HCT116 (cell line): Measurements from ENCODE around the gene WDSUB1. TPM values are rescaled to one million over a fixed set of nuclear protein-coding genes. Genes with fewer than 3 reads are reported as not detected.

Experiments used
- ATAC-seq: fragments of 200-7000 bp; cut with Tn5 transposase; 2 replicates; pipeline ENCODE4 v1.9.1; 2020; ENCODE audit warnings: mild to moderate bottlenecking, moderate library complexity
- BruUV-seq: library from RNA; stranded (reverse); fragments of 400-500 nt; replicated peaks from 2 replicates; lab custom pipeline; 2021; lab: Mats Ljungman, UMichigan
- CTCF ChIA-PET: fragments of 300-600 bp; sonication (Branson Sonifier 250); formaldehyde crosslinking; loops from one replicate; lab custom pipeline; 2021; ENCODE audit warnings: antibody characterized with exemption; lab: Charles Lee
- POLR2A ChIA-PET: fragments of 300-600, 350-600 bp; sonication (Branson Sonifier 250); formaldehyde crosslinking; loops from one replicate; lab custom pipeline; 2021; ENCODE audit warnings: antibody characterized with exemption; lab: Charles Lee
- RAD21 ChIA-PET, 2 experiments: fragments of 300-600 bp; sonication (Branson Sonifier 250); formaldehyde crosslinking; loops; one replicate each; lab custom pipeline; 2023; ENCODE audit warnings: low total read pairs in 2 of 2; ENCODE audit not compliant: uncharacterized antibody in 2 of 2, unreplicated experiment in 2 of 2, low non-redundant PET in 1 of 2; lab: Charles Lee
- DNase-seq: peaks from one replicate; pipeline ENCODE4 v3.0.0-alpha.2; 2010; ENCODE audit warnings: low read depth, low spot score
- H2AFZ ChIP-seq: fragments of 200-600 bp; shearing (Covaris generic), sonication (generic); 2 replicates; pipeline ENCODE4 v1.6.1; 2017; ENCODE audit warnings: low read depth, mixed run types, mixed read lengths, antibody characterized with exemption, low read length; ENCODE audit not compliant: poor library complexity, severe bottlenecking
- H3K27ac ChIP-seq: 2 replicates; pipeline ENCODE4 v1.5.1; 2012; ENCODE audit warnings: low read depth, low read length
- H3K27me3 ChIP-seq: fragments of 200-600 bp; sonication (generic); 2 replicates; pipeline ENCODE4 v1.6.1; 2016; ENCODE audit warnings: mixed run types, low read length, mixed read lengths; ENCODE audit not compliant: insufficient read depth
- H3K36me3 ChIP-seq, 2 experiments: fragments of 200-500 bp in 1 of 2; fragments of 200-600 bp in 1 of 2; sonication (Bioruptor generic) in 1 of 2; sonication (generic) in 1 of 2; 2 replicates each; pipeline versions ENCODE4 v1.5.1 to v1.6.1; 2014 to 2016; ENCODE audit warnings: low read length in 2 of 2, inconsistent platforms in 1 of 2, mixed read lengths in 1 of 2, mixed run types in 1 of 2; ENCODE audit not compliant: insufficient read depth in 2 of 2, control insufficient read depth in 1 of 2
- H3K4me1 ChIP-seq, 2 experiments: fragments of 200-600 bp in 1 of 2; sonication (generic) in 1 of 2; 2 replicates each; pipeline versions ENCODE4 v1.5.1 to v1.6.1; 2012 to 2017; ENCODE audit warnings: low read length in 2 of 2, inconsistent platforms in 1 of 2, mild to moderate bottlenecking in 1 of 2, mixed read lengths in 1 of 2, mixed run types in 1 of 2, moderate library complexity in 1 of 2; ENCODE audit not compliant: insufficient read depth in 2 of 2, control insufficient read depth in 1 of 2
- H3K4me2 ChIP-seq: fragments of 200-600 bp; sonication (generic); 2 replicates; pipeline ENCODE4 v1.6.1; 2017; ENCODE audit warnings: mixed run types, low read length, mixed read lengths
- H3K4me3 ChIP-seq, 2 experiments: fragments of 200-600 bp in 1 of 2; sonication (generic) in 1 of 2; replicated peaks in 1 of 2; 2 replicates each; pipeline ENCODE4 v1.5.1; 2011 to 2016; ENCODE audit warnings: low read length in 2 of 2, control low read depth in 1 of 2, low read depth in 1 of 2, mild to moderate bottlenecking in 1 of 2, mixed read lengths in 1 of 2, mixed run types in 1 of 2
- H3K79me2 ChIP-seq: fragments of 200-600 bp; sonication (generic); 2 replicates; pipeline ENCODE4 v1.6.1; 2017; ENCODE audit warnings: mild to moderate bottlenecking, mixed run types, low read length, moderate library complexity, mixed read lengths; ENCODE audit not compliant: insufficient read depth
- H3K9ac ChIP-seq: fragments of 200-600 bp; sonication (generic); 2 replicates; pipeline ENCODE4 v1.6.1; 2016; ENCODE audit warnings: low read length, mixed read lengths
- H3K9me2 ChIP-seq: fragments of 200-600 bp; sonication (generic), shearing (Covaris generic); 2 replicates; pipeline ENCODE4 v1.6.1; 2017; ENCODE audit warnings: mixed run types, mild to moderate bottlenecking, moderate library complexity; ENCODE audit not compliant: insufficient read depth
- H3K9me3 ChIP-seq, 2 experiments: fragments of 200-500 bp in 1 of 2; fragments of 200-600 bp in 1 of 2; sonication (Bioruptor generic) in 1 of 2; sonication (generic) in 1 of 2; 2 replicates each; pipeline ENCODE4 v1.6.1; 2014 to 2017; ENCODE audit warnings: low read length in 2 of 2, mixed read lengths in 2 of 2, inconsistent platforms in 1 of 2, low read depth in 1 of 2, mild to moderate bottlenecking in 1 of 2, mixed run types in 1 of 2, moderate library complexity in 1 of 2; ENCODE audit not compliant: control insufficient read depth in 1 of 2, insufficient read depth in 1 of 2
- H4K20me1 ChIP-seq: fragments of 200-600 bp; sonication (generic), shearing (Covaris generic); 2 replicates; pipeline ENCODE4 v1.6.1; 2017; ENCODE audit warnings: mixed run types, mild to moderate bottlenecking, moderate library complexity; ENCODE audit not compliant: insufficient read depth
- MAX ChIP-seq: IDR thresholded peaks from 2 replicates; pipeline ENCODE4 v1.6.1; 2012
- POLR2AphosphoS5 ChIP-seq: IDR thresholded peaks from 2 replicates; pipeline ENCODE4 v1.6.1; 2011; ENCODE audit warnings: mild to moderate bottlenecking, low read depth, low read length, moderate library complexity
- RAD21 ChIP-seq: IDR thresholded peaks from 2 replicates; pipeline ENCODE4 v1.6.1; 2012; ENCODE audit warnings: low read depth, mild to moderate bottlenecking
- YY1 ChIP-seq: IDR thresholded peaks from 2 replicates; pipeline ENCODE4 v1.6.1; 2011; ENCODE audit warnings: low read length, low read depth, moderate library complexity, mild to moderate bottlenecking; ENCODE audit not compliant: insufficient replicate concordance; ENCODE audit errors: extremely low read depth
- intact Hi-C: fragments of 100-400 bp; cut with micrococcal nuclease; formaldehyde crosslinking; loops from 2 replicates; pipeline ENCODE4 v1.10.0; 2022
- total RNA-seq: library from RNA; stranded (reverse); gene quantifications from one replicate; pipeline ENCODE4 v1.2.1, GENCODE V29; 2021; ENCODE audit not compliant: unreplicated experiment

Gene WDSUB1
- total RNA-seq, 1 experiment from 2014 or later: 8.8 TPM

- H4K20me1 ChIP-seq: no peaks in the 10 kb centered on the region
- H3K27me3 ChIP-seq: no peaks in the 10 kb centered on the region
- H3K36me3 ChIP-seq: peaks cover 4 to 5% of the 10 kb centered on the region in 2 experiments; a peak in 2 of 4 replicates
- H3K9ac ChIP-seq: no peak overlapping the region
- H3K79me2 ChIP-seq: no peaks in the 10 kb centered on the region
- POLR2A ChIA-PET: no interaction called here
- DNase-seq: no peak
- H3K4me3 ChIP-seq: no peak overlapping the region
- no peak overlapping the region for H3K27ac ChIP-seq
- H3K4me2 ChIP-seq: no peak overlapping the region
- H2AFZ ChIP-seq: no peak overlapping the region
- no peak for ATAC-seq
- BruUV-seq: no TSS peak
- intact Hi-C loops: no loop called here
- CTCF ChIA-PET: no interaction called here
- H3K9me3 ChIP-seq: no peaks in the 10 kb centered on the region
- no peaks in the 10 kb centered on the region for H3K4me1 ChIP-seq
- no peaks in the 10 kb centered on the region for H3K9me2 ChIP-seq
- RAD21 ChIA-PET: no interaction called here
- TF ChIP-seq YY1: no peak
- no peak for TF ChIP-seq POLR2AphosphoS5
- no peak for TF ChIP-seq RAD21
These were observed 87.3 kb downstream of the WDSUB1 start for GRCh38 chr2:159199236-159199635.

- H3K9me2 ChIP-seq: no peaks in the 10 kb centered on the region
- H3K9ac ChIP-seq: no peak overlapping the region
- H3K27ac ChIP-seq: no peak overlapping the region
- CTCF ChIA-PET: no interaction called here
- RAD21 ChIA-PET: no interaction called here
- no peak overlapping the region for H2AFZ ChIP-seq
- no peak overlapping the region for H3K4me2 ChIP-seq
- H3K27me3 ChIP-seq: no peaks in the 10 kb centered on the region
- no TSS peak for BruUV-seq
- no peaks in the 10 kb centered on the region for H3K4me1 ChIP-seq
- no peaks in the 10 kb centered on the region for H3K9me3 ChIP-seq
- ATAC-seq (no peak), DNase-seq (no peak)
- TF ChIP-seq MAX: no peak
- H3K4me3 ChIP-seq: no peak overlapping the region
- no peaks in the 10 kb centered on the region for H4K20me1 ChIP-seq
- H3K36me3 ChIP-seq: peaks cover 4 to 5% of the 10 kb centered on the region in 2 experiments; a peak in 2 of 4 replicates
- POLR2A ChIA-PET: interaction anchor here (0.5 kb wide), 1 partner anchor 11 kb away, joined by 3 read pairs; no protein-coding TSS in a partner anchor
- intact Hi-C loops: no loop called here
- no peaks in the 10 kb centered on the region for H3K79me2 ChIP-seq
These were observed 90.0 kb downstream of the WDSUB1 start for GRCh38 chr2:159196393-159196925.
